HepG2 (cell line): ENCODE data around the gene KRTAP3-2. TPM values are rescaled to one million over a fixed set of nuclear protein-coding genes. Genes with fewer than 3 reads are reported as not detected.

Experiments used
- AKAP8 ChIP-seq: sonication (generic); formaldehyde crosslinking; IDR thresholded peaks from 2 replicates; pipeline ENCODE4 v1.5.1; 2020; ENCODE audit warnings: mild to moderate bottlenecking, missing genetic modification reagents
- HIVEP1 ChIP-seq: sonication (generic); formaldehyde crosslinking; IDR thresholded peaks from 2 replicates; pipeline ENCODE4 v1.4.0; 2020; ENCODE audit warnings: mild to moderate bottlenecking, missing genetic modification reagents
- HOXA7 ChIP-seq: sonication (generic); formaldehyde crosslinking; IDR thresholded peaks from 2 replicates; pipeline ENCODE4 v1.8.1; 2022; ENCODE audit warnings: mild to moderate bottlenecking, missing genetic modification reagents, moderate library complexity
- MIER2 ChIP-seq: IDR thresholded peaks from 2 replicates; pipeline ENCODE4 v1.6.1; 2016; ENCODE audit warnings: missing biosample characterization, missing genetic modification reagents
- NAIF1 ChIP-seq: sonication (generic); formaldehyde crosslinking; IDR thresholded peaks from 2 replicates; pipeline ENCODE4 v1.5.0; 2020; ENCODE audit warnings: mild to moderate bottlenecking, missing genetic modification reagents, borderline replicate concordance
- NCOA1 ChIP-seq: sonication (generic); formaldehyde crosslinking; IDR thresholded peaks from 2 replicates; pipeline ENCODE4 v1.9.0; 2021; ENCODE audit warnings: missing genetic modification reagents
- POLR2A ChIP-seq, 2 experiments: IDR thresholded peaks; 2 replicates each; pipeline ENCODE4 v1.6.1; 2011; ENCODE audit warnings: low read depth in 2 of 2, low read length in 2 of 2, mild to moderate bottlenecking in 1 of 2, moderate library complexity in 1 of 2; ENCODE audit not compliant: insufficient read depth in 1 of 2
- SMARCC2 ChIP-seq: fragments of 450-650 bp; IDR thresholded peaks from 2 replicates; pipeline ENCODE4 v1.6.1; 2017; ENCODE audit warnings: antibody characterized with exemption, mild to moderate bottlenecking
- XRCC5 ChIP-seq: fragments of 200-400 bp; formaldehyde crosslinking; optimal IDR thresholded peaks from 2 replicates; pipeline ENCODE3; 2017; ENCODE audit warnings: mild to moderate bottlenecking, low read length
- ZNF235 ChIP-seq: sonication (generic); formaldehyde crosslinking; IDR thresholded peaks from 2 replicates; pipeline ENCODE4 v1.8.1; 2023; ENCODE audit warnings: mild to moderate bottlenecking, missing genetic modification reagents, borderline replicate concordance
- ZNF343 ChIP-seq: sonication (generic); formaldehyde crosslinking; IDR thresholded peaks from 2 replicates; pipeline ENCODE4 v1.4.0; 2020; ENCODE audit warnings: mild to moderate bottlenecking, missing genetic modification reagents
- ZNF674 ChIP-seq: sonication (generic); formaldehyde crosslinking; IDR thresholded peaks from 2 replicates; pipeline ENCODE4 v1.5.0; 2020; ENCODE audit warnings: low read depth, mild to moderate bottlenecking, missing genetic modification reagents
- ZNF761 ChIP-seq: sonication (generic); formaldehyde crosslinking; conservative IDR thresholded peaks from 2 replicates; pipeline ENCODE4 v1.4.0; 2020; ENCODE audit warnings: mild to moderate bottlenecking, missing genetic modification reagents
- ZSCAN12 ChIP-seq: sonication (generic); formaldehyde crosslinking; IDR thresholded peaks from 2 replicates; pipeline ENCODE4 v1.9.0; 2021; ENCODE audit warnings: mild to moderate bottlenecking, missing genetic modification reagents
- polyA plus RNA-seq, 8 experiments: library from polyadenylated mRNA; depleted of rRNA in 3 of 8; stranded (reverse) in 7 of 8; unstranded in 1 of 8; fragments of >200 nt; fragmentation: Illumina TruSeq in 4 of 8; extraction: Trizol in 4 of 8; gene quantifications; 2 replicates each; pipeline versions ENCODE4 v1.2.1 to v1.2.3, GENCODE V29; 2011 to 2016; ENCODE audit warnings: low read depth in 4 of 8, missing spikeins in 1 of 8, mixed read lengths in 1 of 8; ENCODE audit not compliant: insufficient read depth in 1 of 8
- total RNA-seq, 5 experiments: library from RNA; depleted of rRNA; stranded (reverse); fragments of >200 nt; fragmentation: Illumina TruSeq; extraction: Trizol; gene quantifications; 2 replicates each; pipeline ENCODE4 v1.2.3, GENCODE V29; 2016; ENCODE audit warnings: low read depth in 1 of 5
- TF ChIP-seq, protein P1 (sequence below): sonication (generic); formaldehyde crosslinking; IDR thresholded peaks from 2 replicates; pipeline ENCODE4 v1.9.0; 2021; ENCODE audit warnings: mild to moderate bottlenecking, missing genetic modification reagents
- TF ChIP-seq, protein P2 (sequence below): sonication (generic); formaldehyde crosslinking; IDR thresholded peaks from 2 replicates; pipeline ENCODE4 v1.4.0; 2020; ENCODE audit warnings: missing genetic modification reagents, borderline replicate concordance
- TF ChIP-seq, protein P3 (sequence below): IDR thresholded peaks from 2 replicates; pipeline ENCODE4 v1.6.1; 2016; ENCODE audit warnings: missing genetic modification reagents, missing compliant biosample characterization
- TF ChIP-seq, protein P4 (sequence below): sonication (generic); formaldehyde crosslinking; IDR thresholded peaks from 2 replicates; pipeline ENCODE4 v1.5.1; 2020; ENCODE audit warnings: missing genetic modification reagents, mild to moderate bottlenecking, borderline replicate concordance

KRTAP3-2 gene
- total and polyA plus RNA-seq, 2 of the 13 experiments (the other 11 are each of a cell fraction or from before 2014, with no cell fraction given): not detected

DNA sequence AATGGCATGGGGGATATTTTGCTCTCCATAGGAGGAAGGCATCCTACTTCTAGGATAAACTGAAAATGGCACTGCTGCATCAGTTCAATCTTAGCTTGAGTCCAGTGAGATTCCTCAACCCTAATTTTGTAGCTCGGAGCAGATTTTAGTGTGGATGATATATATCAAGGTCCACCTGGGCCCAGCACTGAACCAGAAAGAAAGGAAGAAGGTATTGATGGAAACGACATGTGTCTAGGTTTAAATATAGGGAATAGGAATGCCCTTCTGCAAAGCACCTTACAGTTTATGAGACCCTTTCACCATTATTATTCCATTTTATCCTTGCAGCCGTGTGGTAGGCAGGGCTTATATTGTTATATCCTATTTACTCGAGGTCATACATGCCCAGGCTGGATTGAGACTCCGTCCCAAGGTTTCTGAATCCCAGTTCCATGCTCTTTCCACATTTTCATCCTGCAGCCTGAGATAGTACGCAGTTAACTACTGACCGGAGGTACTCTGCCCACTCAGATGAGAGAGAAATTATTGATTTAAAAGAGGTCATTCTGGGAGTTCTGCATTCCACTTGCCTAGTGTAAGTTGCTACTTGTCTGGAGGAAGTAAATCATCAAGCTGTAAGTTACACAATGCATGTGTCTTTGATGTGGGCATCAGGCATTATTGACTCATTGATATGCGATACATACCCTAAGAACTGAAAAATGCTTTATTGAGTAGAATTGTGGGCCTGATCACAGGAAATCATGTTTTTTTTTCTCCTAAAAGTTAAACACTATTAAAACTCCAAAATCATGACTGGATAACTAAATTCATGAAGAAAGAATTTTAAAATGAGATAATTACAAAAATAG, 43.1 kb downstream of the KRTAP3-2 start (continued):
- TF ChIP-seq, protein P1, sequence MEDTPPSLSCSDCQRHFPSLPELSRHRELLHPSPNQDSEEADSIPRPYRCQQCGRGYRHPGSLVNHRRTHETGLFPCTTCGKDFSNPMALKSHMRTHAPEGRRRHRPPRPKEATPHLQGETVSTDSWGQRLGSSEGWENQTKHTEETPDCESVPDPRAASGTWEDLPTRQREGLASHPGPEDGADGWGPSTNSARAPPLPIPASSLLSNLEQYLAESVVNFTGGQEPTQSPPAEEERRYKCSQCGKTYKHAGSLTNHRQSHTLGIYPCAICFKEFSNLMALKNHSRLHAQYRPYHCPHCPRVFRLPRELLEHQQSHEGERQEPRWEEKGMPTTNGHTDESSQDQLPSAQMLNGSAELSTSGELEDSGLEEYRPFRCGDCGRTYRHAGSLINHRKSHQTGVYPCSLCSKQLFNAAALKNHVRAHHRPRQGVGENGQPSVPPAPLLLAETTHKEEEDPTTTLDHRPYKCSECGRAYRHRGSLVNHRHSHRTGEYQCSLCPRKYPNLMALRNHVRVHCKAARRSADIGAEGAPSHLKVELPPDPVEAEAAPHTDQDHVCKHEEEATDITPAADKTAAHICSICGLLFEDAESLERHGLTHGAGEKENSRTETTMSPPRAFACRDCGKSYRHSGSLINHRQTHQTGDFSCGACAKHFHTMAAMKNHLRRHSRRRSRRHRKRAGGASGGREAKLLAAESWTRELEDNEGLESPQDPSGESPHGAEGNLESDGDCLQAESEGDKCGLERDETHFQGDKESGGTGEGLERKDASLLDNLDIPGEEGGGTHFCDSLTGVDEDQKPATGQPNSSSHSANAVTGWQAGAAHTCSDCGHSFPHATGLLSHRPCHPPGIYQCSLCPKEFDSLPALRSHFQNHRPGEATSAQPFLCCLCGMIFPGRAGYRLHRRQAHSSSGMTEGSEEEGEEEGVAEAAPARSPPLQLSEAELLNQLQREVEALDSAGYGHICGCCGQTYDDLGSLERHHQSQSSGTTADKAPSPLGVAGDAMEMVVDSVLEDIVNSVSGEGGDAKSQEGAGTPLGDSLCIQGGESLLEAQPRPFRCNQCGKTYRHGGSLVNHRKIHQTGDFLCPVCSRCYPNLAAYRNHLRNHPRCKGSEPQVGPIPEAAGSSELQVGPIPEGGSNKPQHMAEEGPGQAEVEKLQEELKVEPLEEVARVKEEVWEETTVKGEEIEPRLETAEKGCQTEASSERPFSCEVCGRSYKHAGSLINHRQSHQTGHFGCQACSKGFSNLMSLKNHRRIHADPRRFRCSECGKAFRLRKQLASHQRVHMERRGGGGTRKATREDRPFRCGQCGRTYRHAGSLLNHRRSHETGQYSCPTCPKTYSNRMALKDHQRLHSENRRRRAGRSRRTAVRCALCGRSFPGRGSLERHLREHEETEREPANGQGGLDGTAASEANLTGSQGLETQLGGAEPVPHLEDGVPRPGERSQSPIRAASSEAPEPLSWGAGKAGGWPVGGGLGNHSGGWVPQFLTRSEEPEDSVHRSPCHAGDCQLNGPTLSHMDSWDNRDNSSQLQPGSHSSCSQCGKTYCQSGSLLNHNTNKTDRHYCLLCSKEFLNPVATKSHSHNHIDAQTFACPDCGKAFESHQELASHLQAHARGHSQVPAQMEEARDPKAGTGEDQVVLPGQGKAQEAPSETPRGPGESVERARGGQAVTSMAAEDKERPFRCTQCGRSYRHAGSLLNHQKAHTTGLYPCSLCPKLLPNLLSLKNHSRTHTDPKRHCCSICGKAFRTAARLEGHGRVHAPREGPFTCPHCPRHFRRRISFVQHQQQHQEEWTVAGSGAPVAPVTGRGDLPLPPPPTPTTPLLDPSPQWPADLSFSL (CRISPR knock-in tag): no peak; the same call in 1 of the 2 replicates
- TF ChIP-seq, protein P2, sequence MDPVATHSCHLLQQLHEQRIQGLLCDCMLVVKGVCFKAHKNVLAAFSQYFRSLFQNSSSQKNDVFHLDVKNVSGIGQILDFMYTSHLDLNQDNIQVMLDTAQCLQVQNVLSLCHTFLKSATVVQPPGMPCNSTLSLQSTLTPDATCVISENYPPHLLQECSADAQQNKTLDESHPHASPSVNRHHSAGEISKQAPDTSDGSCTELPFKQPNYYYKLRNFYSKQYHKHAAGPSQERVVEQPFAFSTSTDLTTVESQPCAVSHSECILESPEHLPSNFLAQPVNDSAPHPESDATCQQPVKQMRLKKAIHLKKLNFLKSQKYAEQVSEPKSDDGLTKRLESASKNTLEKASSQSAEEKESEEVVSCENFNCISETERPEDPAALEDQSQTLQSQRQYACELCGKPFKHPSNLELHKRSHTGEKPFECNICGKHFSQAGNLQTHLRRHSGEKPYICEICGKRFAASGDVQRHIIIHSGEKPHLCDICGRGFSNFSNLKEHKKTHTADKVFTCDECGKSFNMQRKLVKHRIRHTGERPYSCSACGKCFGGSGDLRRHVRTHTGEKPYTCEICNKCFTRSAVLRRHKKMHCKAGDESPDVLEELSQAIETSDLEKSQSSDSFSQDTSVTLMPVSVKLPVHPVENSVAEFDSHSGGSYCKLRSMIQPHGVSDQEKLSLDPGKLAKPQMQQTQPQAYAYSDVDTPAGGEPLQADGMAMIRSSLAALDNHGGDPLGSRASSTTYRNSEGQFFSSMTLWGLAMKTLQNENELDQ (CRISPR knock-in tag): no peak
- TF ChIP-seq ZNF761 (CRISPR knock-in tag): peak; percentile 83
- no peak for TF ChIP-seq HOXA7 (CRISPR knock-in tag)
- TF ChIP-seq, protein P3, sequence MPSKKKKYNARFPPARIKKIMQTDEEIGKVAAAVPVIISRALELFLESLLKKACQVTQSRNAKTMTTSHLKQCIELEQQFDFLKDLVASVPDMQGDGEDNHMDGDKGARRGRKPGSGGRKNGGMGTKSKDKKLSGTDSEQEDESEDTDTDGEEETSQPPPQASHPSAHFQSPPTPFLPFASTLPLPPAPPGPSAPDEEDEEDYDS (CRISPR knock-in tag): peak; percentile 76
- TF ChIP-seq ZNF674 (CRISPR knock-in tag): no peak
- no peak for TF ChIP-seq ZNF235
- peak; percentile 75 for TF ChIP-seq ZSCAN12 (CRISPR knock-in tag)
- TF ChIP-seq XRCC5: no peak
- TF ChIP-seq SMARCC2: peak; percentile 93
- no peak for TF ChIP-seq HIVEP1 (CRISPR knock-in tag)
- TF ChIP-seq AKAP8 (CRISPR knock-in tag): peak; percentile 94; the same call in 1 of the 2 replicates
- TF ChIP-seq NCOA1: peak; percentile 69; the same call in 1 of the 2 replicates
- peak in 1 of 2 experiments; percentile 48; a peak in 1 of 4 replicates for TF ChIP-seq POLR2A (IDR thresholded peaks at IDR 0.05; ENCODE audit: insufficient read depth in 1 of 2, low read depth in 2 of 2, low read length in 2 of 2)
- no peak for TF ChIP-seq NAIF1 (CRISPR knock-in tag)
- peak; percentile 86 for TF ChIP-seq MIER2 (CRISPR knock-in tag)
- TF ChIP-seq ZNF343 (CRISPR knock-in tag): no peak
- TF ChIP-seq, protein P4, sequence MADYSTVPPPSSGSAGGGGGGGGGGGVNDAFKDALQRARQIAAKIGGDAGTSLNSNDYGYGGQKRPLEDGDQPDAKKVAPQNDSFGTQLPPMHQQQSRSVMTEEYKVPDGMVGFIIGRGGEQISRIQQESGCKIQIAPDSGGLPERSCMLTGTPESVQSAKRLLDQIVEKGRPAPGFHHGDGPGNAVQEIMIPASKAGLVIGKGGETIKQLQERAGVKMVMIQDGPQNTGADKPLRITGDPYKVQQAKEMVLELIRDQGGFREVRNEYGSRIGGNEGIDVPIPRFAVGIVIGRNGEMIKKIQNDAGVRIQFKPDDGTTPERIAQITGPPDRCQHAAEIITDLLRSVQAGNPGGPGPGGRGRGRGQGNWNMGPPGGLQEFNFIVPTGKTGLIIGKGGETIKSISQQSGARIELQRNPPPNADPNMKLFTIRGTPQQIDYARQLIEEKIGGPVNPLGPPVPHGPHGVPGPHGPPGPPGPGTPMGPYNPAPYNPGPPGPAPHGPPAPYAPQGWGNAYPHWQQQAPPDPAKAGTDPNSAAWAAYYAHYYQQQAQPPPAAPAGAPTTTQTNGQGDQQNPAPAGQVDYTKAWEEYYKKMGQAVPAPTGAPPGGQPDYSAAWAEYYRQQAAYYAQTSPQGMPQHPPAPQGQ (CRISPR knock-in tag): no peak
